GM12873 (cell line): ENCODE data around the gene UBXN6.

ENCODE experiments used
- TF ChIP-seq, protein P1 (sequence below): IDR thresholded peaks from 2 replicates; pipeline ENCODE4 v1.5.1; 2012; ENCODE audit warnings: low read depth, mild to moderate bottlenecking, moderate library complexity, low read length, control low read depth; ENCODE audit not compliant: insufficient read depth; ENCODE audit errors: missing control alignments

The UBXN6 gene

DNA sequence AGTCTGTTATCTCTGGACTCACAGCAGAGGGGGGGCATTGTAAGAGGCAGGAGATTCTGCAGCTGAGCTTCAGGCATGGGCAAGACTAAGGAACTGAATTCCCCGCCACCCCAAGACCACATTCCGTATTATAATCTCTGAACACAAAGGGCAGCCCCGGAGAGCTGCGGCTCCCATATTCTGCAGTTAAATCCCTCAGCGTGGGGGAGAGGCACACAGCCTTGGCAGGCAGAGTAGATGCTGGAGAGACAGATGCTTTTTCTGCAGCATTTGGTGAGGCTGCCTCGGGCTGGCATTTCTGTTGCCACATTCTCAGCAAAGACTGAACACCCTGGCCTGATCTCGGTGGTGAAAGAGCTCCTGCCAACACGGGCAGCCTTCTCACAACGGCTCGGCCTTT lies 42.2 kb downstream of the UBXN6 start:
- TF ChIP-seq, protein P1, sequence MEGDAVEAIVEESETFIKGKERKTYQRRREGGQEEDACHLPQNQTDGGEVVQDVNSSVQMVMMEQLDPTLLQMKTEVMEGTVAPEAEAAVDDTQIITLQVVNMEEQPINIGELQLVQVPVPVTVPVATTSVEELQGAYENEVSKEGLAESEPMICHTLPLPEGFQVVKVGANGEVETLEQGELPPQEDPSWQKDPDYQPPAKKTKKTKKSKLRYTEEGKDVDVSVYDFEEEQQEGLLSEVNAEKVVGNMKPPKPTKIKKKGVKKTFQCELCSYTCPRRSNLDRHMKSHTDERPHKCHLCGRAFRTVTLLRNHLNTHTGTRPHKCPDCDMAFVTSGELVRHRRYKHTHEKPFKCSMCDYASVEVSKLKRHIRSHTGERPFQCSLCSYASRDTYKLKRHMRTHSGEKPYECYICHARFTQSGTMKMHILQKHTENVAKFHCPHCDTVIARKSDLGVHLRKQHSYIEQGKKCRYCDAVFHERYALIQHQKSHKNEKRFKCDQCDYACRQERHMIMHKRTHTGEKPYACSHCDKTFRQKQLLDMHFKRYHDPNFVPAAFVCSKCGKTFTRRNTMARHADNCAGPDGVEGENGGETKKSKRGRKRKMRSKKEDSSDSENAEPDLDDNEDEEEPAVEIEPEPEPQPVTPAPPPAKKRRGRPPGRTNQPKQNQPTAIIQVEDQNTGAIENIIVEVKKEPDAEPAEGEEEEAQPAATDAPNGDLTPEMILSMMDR = no peak

DNA sequence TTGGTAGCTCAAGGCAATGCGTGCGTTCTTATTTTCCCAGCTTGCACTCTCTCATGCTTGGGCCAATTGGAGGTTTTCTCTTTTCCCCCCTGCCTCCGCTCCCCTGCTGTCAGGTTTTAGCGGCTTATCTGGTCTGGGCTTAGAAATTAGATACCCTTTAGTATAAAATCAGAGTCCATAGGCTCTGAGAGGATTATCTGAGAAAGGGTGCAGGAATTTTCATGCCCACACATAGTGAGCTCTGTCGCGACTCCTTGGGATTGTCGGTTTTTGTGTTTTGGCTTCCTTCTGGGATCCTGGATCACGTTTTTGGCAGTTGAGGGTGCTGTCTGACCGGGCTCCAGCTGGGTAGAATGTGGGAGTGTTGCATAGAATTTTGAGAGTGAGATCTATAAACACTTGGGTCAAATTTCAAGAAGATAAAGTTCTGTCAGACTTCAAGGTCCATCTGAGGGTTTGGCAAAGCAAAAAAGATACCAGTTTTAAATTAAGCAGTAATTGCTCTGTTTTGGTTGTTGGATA lies 42.7 kb downstream of the UBXN6 start:
- TF ChIP-seq, protein P1 = no peak

DNA sequence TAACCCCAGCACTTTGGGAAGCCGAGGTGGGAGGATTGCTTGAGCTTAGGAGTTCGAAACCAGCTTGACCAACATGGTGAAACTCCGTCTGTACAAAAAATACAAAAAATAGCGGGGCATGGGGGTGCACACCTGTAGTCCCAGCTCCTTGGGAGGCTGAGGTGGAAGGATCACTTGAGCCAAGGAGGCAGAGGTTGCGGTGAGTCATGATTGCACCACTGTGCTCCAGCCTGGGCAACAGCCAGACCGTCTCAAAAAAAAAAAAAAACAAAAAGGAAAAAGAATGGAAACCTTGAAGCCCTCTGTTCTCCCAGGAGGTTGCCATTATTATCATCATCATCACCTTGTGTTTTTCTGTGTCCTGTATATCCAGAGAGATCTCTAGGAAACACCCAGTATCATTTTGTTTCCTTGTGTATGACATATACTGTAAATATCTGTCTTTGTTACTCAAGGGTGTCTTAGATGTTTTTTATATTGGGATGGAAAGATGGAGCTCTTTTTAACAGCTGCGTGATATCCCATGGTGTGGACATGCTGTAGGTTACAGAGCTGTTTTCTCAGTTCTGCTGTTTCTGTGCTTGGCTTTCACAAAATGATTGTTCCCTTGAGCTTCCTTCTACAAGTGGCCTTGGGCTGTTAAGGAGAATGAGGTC lies 43.3 kb downstream of the UBXN6 start:
- TF ChIP-seq, protein P1 = no peak

DNA sequence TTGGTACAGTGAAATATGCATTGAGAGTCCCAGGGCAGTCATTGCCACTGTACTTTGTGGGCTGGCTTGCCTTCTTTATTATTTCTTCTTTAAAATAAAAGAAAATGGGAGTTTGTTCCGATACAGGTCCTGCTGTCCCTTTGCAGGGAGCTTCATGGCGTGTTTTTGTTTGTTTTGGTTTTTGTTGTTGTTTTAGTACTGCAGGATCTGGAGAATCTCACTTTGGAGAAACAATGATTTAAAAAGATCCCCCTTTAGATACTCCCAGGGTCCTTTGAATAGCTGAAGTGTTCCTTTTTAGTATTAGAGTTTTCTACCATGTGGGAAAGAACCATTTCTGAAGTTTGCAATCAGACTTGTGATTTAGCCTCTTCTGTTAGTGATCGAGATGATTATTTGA lies 44.0 kb downstream of the UBXN6 start:
- TF ChIP-seq, protein P1 = no peak

DNA sequence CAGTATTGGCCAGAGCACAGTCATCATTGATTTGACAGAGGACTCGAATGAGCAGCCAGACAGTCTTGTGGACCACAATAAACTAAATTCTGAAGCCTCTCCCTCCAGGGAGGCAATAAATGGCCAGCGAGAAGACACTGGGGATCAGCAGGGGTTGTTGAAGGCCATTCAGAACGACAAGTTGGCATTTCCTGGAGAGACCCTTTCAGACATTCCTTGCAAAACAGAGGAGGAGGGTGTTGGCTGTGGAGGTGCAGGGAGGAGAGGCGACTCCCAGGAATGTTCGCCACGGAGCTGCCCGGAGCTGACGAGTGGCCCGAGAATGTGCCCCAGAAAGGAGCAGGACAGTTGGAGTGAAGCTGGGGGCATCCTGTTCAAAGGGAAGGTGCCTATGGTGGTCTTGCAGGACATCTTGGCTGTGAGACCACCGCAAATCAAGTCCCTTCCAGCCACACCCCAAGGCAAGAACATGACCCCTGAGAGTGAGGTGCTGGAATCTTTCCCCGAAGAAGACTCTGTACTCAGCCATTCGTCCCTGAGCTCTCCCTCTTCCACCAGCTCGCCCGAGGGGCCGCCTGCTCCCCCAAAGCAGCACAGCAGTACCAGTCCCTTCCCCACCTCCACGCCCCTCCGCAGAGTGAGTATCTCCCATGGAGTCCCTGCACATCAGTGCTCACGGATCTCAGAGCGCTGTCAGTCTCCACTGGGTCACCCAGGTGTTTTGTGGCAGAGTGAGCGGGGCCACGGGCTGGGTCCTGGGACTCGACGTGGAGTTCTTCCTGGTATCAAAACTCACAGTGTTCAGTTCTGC lies 48.3 kb downstream of the UBXN6 start:
- TF ChIP-seq, protein P1 = no peak

DNA sequence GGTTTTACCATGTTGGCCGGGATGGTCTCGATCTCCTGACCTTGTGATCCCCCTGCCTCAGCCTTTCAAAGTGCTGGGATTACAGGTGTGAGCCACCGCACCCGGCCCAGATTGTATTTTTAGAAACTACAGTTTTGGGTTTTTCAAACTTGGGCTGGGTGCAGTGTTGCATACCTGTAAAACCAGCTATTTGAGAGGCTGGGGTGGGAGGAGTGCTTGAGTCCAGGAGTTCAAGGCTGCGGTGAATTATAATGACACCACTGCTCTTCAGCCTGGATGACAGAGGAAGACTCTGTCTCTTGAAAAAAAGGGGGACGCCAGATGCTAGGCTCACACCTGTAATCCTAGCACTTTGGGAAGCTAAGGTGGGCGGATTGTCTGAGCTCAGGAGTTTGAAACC lies 51.0 kb downstream of the UBXN6 start:
- TF ChIP-seq, protein P1 = no peak

DNA sequence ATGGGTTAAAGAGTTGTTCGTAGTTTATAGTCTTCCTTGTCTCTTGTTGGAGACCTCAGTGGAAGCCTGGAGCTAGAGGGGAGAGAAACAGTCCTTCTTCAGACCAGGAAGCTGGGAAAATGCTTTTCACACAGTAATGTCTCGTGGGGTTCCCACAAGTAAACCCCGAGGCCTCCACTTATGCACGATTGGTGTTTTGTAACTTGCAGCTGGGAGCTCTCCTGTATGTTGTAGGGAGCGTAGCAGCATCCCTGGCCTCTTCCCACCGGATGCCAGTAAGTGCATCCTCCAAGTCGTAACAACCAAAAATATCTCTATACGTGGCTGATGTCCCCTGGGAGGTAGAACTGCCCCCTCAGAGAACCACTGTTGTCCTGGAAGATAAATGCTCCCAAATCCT lies 51.6 kb downstream of the UBXN6 start:
- TF ChIP-seq, protein P1 = no peak
